GM23338 (cell line): ENCODE data around the gene PTCH2. TPM values are rescaled to one million over a fixed set of nuclear protein-coding genes. Genes with fewer than 3 reads are reported as not detected.

ENCODE experiments used
- ATAC-seq: fragments of 200-7000 bp; cut with Tn5 transposase; 3 replicates; pipeline ENCODE4 v1.9.1; 2020
- DNase-seq: peaks from one replicate; pipeline ENCODE4 v3.0.0-alpha.2; 2015; ENCODE audit warnings: low spot score
- H2AFZ ChIP-seq: fragments of 200-600 bp; sonication (generic); 2 replicates; pipeline ENCODE4 v1.8.0; 2016; ENCODE audit warnings: antibody characterized with exemption, mild to moderate bottlenecking, moderate library complexity
- H3F3A ChIP-seq: fragments of 200-600 bp; sonication (generic); replicated peaks from 2 replicates; pipeline ENCODE4 v1.8.0; 2017; ENCODE audit warnings: antibody characterized with exemption, mixed run types, low read depth
- H3K27ac ChIP-seq: fragments of 200-600 bp; sonication (generic); 2 replicates; pipeline ENCODE4 v1.6.1; 2016; ENCODE audit warnings: low read depth
- H3K27me3 ChIP-seq: fragments of 200-600 bp; sonication (generic); 2 replicates; pipeline ENCODE4 v1.8.0; 2016; ENCODE audit warnings: mild to moderate bottlenecking, mixed run types, moderate library complexity; ENCODE audit not compliant: insufficient read depth
- H3K36me3 ChIP-seq: fragments of 200-600 bp; sonication (generic); 2 replicates; pipeline ENCODE4 v1.8.0; 2016; ENCODE audit warnings: mild to moderate bottlenecking; ENCODE audit not compliant: insufficient read depth
- H3K4me1 ChIP-seq: fragments of 200-600 bp; sonication (generic); 2 replicates; pipeline ENCODE4 v1.8.0; 2016; ENCODE audit warnings: mild to moderate bottlenecking, moderate library complexity; ENCODE audit not compliant: insufficient read depth
- H3K4me2 ChIP-seq: fragments of 200-600 bp; sonication (generic); 2 replicates; pipeline ENCODE4 v1.7.1; 2017; ENCODE audit warnings: mixed run types
- H3K4me3 ChIP-seq: fragments of 200-600 bp; sonication (generic); 2 replicates; pipeline ENCODE4 v1.6.1; 2016; ENCODE audit warnings: mixed run types
- H3K79me2 ChIP-seq: fragments of 200-600 bp; sonication (generic); replicated peaks from 2 replicates; pipeline ENCODE4 v1.8.0; 2017; ENCODE audit warnings: mild to moderate bottlenecking; ENCODE audit not compliant: insufficient read depth
- H3K9me2 ChIP-seq: fragments of 200-600 bp; sonication (generic); 2 replicates; pipeline ENCODE4 v1.8.0; 2017; ENCODE audit not compliant: insufficient read depth
- H4K20me1 ChIP-seq: fragments of 200-600 bp; sonication (generic); replicated peaks from 2 replicates; pipeline ENCODE4 v1.8.0; 2017; ENCODE audit warnings: mild to moderate bottlenecking; ENCODE audit not compliant: insufficient read depth
- H3K27ac Mint-ChIP-seq: 2 replicates; pipeline ENCODE4 v1.8.0; 2020; ENCODE audit warnings: inconsistent platforms, mild to moderate bottlenecking, moderate library complexity, mixed read lengths
- H3K27me3 Mint-ChIP-seq: 3 replicates; pipeline ENCODE4 v1.8.0; 2022; ENCODE audit warnings: low read depth, mild to moderate bottlenecking, moderate library complexity, mixed read lengths, inconsistent platforms; ENCODE audit not compliant: insufficient read depth, poor library complexity
- H3K36me3 Mint-ChIP-seq: 3 replicates; pipeline ENCODE4 v1.8.0; 2021; ENCODE audit warnings: low read depth, mild to moderate bottlenecking, inconsistent platforms, moderate library complexity, mixed read lengths
- H3K4me1 Mint-ChIP-seq: 3 replicates; pipeline ENCODE4 v1.8.0; 2020; ENCODE audit warnings: mild to moderate bottlenecking, inconsistent platforms, mixed read lengths
- H3K4me3 Mint-ChIP-seq: 3 replicates; pipeline ENCODE4 v1.8.0; 2021; ENCODE audit warnings: moderate library complexity, mild to moderate bottlenecking, inconsistent platforms, mixed read lengths
- H3K9me3 Mint-ChIP-seq: 3 replicates; pipeline ENCODE4 v1.8.0; 2020; ENCODE audit warnings: moderate library complexity, mild to moderate bottlenecking, inconsistent platforms, mixed read lengths
- CTCF ChIP-seq, 2 experiments: fragments of 200-600 bp in 1 of 2; sonication (generic) in 1 of 2; conservative IDR thresholded peaks; 2 replicates each; pipeline versions ENCODE4 v1.5.1 to v1.6.1; 2016 to 2017; ENCODE audit warnings: antibody characterized with exemption in 2 of 2, low read depth in 2 of 2, mild to moderate bottlenecking in 2 of 2, moderate library complexity in 1 of 2
- EZH2 ChIP-seq: fragments of 200-600 bp; sonication (generic); IDR thresholded peaks from one replicate; pipeline ENCODE4 v1.8.0; 2017; ENCODE audit warnings: antibody characterized with exemption, mild to moderate bottlenecking, low read depth; ENCODE audit not compliant: unreplicated experiment
- EZH2phosphoT487 ChIP-seq: fragments of 200-600 bp; sonication (generic); IDR thresholded peaks from one replicate; pipeline ENCODE4 v1.8.1; 2018; ENCODE audit warnings: antibody characterized with exemption; ENCODE audit not compliant: unreplicated experiment
- JUNB ChIP-seq: IDR thresholded peaks from one replicate; pipeline ENCODE4 v1.6.1; 2016; ENCODE audit warnings: antibody characterized with exemption; ENCODE audit not compliant: unreplicated experiment
- NANOG ChIP-seq: IDR thresholded peaks from 2 replicates; pipeline ENCODE4 v1.6.1; 2016; ENCODE audit warnings: antibody characterized with exemption, borderline replicate concordance
- STAT1 ChIP-seq: IDR thresholded peaks from one replicate; pipeline ENCODE4 v1.6.1; 2016; ENCODE audit warnings: antibody characterized with exemption; ENCODE audit not compliant: unreplicated experiment
- ZNF114 ChIP-seq: fragments of 250-450 bp; sonication (Bioruptor Pico); IDR thresholded peaks from 2 replicates; pipeline ENCODE4 v1.5.0; 2020; ENCODE audit warnings: mild to moderate bottlenecking, moderate library complexity
- ZNF331 ChIP-seq: fragments of 250-450 bp; sonication (Bioruptor Pico); IDR thresholded peaks from 2 replicates; pipeline ENCODE4 v1.5.0; 2020; ENCODE audit warnings: low read depth, mild to moderate bottlenecking, moderate library complexity
- polyA plus RNA-seq: library from polyadenylated mRNA; unstranded; fragments of >200 nt; fragmentation: Nextera tagmentation; extraction: Ambion mirVana; gene quantifications from 2 replicates; pipeline ENCODE4 v1.2.1, GENCODE V29; 2016
- total RNA-seq: library from RNA; depleted of rRNA; stranded (reverse); fragments of >200 nt; shearing (Covaris generic); gene quantifications from 2 replicates; pipeline ENCODE4 v1.2.3, GENCODE V29; 2014
- TF ChIP-seq, protein P1 (sequence below): fragments of 250-450 bp; sonication (Bioruptor Pico); IDR thresholded peaks from 2 replicates; pipeline ENCODE4 v1.5.0; 2020; ENCODE audit warnings: mild to moderate bottlenecking, moderate library complexity
- TF ChIP-seq, protein P2 (sequence below): IDR thresholded peaks from one replicate; pipeline ENCODE4 v1.6.1; 2018; ENCODE audit warnings: antibody characterized with exemption; ENCODE audit not compliant: unreplicated experiment

PTCH2 gene
- total and polyA plus RNA-seq, 2 experiments from 2014 or later: 0.63 to 0.74 TPM

GRCh38 chr1:44820328-44821239 is 22.5 kb downstream of the PTCH2 start:
- no peaks in the 10 kb centered on the region for H3K9me3 Mint-ChIP-seq
- TF ChIP-seq STAT1 (no peak), EZH2 (no peak), NANOG (no peak), ZNF114 (CRISPR knock-in tag) (no peak), EZH2phosphoT487 (no peak), CTCF (conservative IDR thresholded peaks at IDR 0.05; ENCODE audit: low read depth in 2 of 2) (no peak), JUNB (no peak), ZNF331 (CRISPR knock-in tag) (no peak)
- TF ChIP-seq, protein P1, sequence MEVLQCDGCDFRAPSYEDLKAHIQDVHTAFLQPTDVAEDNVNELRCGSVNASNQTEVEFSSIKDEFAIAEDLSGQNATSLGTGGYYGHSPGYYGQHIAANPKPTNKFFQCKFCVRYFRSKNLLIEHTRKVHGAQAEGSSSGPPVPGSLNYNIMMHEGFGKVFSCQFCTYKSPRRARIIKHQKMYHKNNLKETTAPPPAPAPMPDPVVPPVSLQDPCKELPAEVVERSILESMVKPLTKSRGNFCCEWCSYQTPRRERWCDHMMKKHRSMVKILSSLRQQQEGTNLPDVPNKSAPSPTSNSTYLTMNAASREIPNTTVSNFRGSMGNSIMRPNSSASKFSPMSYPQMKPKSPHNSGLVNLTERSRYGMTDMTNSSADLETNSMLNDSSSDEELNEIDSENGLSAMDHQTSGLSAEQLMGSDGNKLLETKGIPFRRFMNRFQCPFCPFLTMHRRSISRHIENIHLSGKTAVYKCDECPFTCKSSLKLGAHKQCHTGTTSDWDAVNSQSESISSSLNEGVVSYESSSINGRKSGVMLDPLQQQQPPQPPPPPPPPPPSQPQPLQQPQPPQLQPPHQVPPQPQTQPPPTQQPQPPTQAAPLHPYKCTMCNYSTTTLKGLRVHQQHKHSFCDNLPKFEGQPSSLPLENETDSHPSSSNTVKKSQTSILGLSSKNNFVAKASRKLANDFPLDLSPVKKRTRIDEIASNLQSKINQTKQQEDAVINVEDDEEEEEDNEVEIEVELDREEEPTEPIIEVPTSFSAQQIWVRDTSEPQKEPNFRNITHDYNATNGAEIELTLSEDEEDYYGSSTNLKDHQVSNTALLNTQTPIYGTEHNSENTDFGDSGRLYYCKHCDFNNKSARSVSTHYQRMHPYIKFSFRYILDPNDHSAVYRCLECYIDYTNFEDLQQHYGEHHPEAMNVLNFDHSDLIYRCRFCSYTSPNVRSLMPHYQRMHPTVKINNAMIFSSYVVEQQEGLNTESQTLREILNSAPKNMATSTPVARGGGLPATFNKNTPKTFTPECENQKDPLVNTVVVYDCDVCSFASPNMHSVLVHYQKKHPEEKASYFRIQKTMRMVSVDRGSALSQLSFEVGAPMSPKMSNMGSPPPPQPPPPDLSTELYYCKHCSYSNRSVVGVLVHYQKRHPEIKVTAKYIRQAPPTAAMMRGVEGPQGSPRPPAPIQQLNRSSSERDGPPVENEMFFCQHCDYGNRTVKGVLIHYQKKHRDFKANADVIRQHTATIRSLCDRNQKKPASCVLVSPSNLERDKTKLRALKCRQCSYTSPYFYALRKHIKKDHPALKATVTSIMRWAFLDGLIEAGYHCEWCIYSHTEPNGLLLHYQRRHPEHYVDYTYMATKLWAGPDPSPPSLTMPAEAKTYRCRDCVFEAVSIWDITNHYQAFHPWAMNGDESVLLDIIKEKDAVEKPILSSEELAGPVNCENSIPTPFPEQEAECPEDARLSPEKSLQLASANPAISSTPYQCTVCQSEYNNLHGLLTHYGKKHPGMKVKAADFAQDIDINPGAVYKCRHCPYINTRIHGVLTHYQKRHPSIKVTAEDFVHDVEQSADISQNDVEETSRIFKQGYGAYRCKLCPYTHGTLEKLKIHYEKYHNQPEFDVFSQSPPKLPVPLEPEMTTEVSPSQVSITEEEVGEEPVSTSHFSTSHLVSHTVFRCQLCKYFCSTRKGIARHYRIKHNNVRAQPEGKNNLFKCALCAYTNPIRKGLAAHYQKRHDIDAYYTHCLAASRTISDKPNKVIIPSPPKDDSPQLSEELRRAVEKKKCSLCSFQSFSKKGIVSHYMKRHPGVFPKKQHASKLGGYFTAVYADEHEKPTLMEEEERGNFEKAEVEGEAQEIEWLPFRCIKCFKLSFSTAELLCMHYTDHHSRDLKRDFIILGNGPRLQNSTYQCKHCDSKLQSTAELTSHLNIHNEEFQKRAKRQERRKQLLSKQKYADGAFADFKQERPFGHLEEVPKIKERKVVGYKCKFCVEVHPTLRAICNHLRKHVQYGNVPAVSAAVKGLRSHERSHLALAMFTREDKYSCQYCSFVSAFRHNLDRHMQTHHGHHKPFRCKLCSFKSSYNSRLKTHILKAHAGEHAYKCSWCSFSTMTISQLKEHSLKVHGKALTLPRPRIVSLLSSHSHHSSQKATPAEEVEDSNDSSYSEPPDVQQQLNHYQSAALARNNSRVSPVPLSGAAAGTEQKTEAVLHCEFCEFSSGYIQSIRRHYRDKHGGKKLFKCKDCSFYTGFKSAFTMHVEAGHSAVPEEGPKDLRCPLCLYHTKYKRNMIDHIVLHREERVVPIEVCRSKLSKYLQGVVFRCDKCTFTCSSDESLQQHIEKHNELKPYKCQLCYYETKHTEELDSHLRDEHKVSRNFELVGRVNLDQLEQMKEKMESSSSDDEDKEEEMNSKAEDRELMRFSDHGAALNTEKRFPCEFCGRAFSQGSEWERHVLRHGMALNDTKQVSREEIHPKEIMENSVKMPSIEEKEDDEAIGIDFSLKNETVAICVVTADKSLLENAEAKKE: no peak
- TF ChIP-seq, protein P2, sequence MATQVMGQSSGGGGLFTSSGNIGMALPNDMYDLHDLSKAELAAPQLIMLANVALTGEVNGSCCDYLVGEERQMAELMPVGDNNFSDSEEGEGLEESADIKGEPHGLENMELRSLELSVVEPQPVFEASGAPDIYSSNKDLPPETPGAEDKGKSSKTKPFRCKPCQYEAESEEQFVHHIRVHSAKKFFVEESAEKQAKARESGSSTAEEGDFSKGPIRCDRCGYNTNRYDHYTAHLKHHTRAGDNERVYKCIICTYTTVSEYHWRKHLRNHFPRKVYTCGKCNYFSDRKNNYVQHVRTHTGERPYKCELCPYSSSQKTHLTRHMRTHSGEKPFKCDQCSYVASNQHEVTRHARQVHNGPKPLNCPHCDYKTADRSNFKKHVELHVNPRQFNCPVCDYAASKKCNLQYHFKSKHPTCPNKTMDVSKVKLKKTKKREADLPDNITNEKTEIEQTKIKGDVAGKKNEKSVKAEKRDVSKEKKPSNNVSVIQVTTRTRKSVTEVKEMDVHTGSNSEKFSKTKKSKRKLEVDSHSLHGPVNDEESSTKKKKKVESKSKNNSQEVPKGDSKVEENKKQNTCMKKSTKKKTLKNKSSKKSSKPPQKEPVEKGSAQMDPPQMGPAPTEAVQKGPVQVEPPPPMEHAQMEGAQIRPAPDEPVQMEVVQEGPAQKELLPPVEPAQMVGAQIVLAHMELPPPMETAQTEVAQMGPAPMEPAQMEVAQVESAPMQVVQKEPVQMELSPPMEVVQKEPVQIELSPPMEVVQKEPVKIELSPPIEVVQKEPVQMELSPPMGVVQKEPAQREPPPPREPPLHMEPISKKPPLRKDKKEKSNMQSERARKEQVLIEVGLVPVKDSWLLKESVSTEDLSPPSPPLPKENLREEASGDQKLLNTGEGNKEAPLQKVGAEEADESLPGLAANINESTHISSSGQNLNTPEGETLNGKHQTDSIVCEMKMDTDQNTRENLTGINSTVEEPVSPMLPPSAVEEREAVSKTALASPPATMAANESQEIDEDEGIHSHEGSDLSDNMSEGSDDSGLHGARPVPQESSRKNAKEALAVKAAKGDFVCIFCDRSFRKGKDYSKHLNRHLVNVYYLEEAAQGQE: no peak
- no peak overlapping the region for H3K27ac ChIP-seq
- peak overlapping the region; percentile 74 for H3K4me2 ChIP-seq
- H3F3A ChIP-seq: 0 out of 2 replicates have a peak, but pooled peaks cover 6% of the 10 kb centered on the region
- no peaks in the 10 kb centered on the region for H3K79me2 ChIP-seq
- no peaks in the 10 kb centered on the region for H3K27me3 ChIP-seq
- peak overlapping the region; percentile 0; the same call in 1 of the 2 replicates for H2AFZ ChIP-seq
- H3K4me1 Mint-ChIP-seq: peaks cover 12% of the 10 kb centered on the region
- H3K9me2 ChIP-seq: no peaks in the 10 kb centered on the region
- no peaks in the 10 kb centered on the region; the same call in 2 of the 3 replicates for H3K36me3 Mint-ChIP-seq
- H3K27ac Mint-ChIP-seq: peak overlapping the region; percentile 100
- DNase-seq (no peak), ATAC-seq (peak; percentile 19)
- peaks cover 20% of the 10 kb centered on the region for H3K27me3 Mint-ChIP-seq
- peak overlapping the region; percentile 82 for H3K4me3 Mint-ChIP-seq
- no peaks in the 10 kb centered on the region for H4K20me1 ChIP-seq
- peak overlapping the region; percentile 53 for H3K4me3 ChIP-seq
- peaks cover 9% of the 10 kb centered on the region for H3K4me1 ChIP-seq
- no peaks in the 10 kb centered on the region for H3K36me3 ChIP-seq
